ENCODE results near the gene COMMD8. TPM values are rescaled to one million over a fixed set of nuclear protein-coding genes. Genes with fewer than 3 reads are reported as not detected.
A peak's percentile ranks its signal among the peaks of the same experiment; 100 is the strongest.

Gene COMMD8
- total and polyA plus RNA-seq, 4 donors: 10.0 to 29.8 (median 15.7) TPM

- intact Hi-C loops (cut with DNase I): no loop called here
- ATAC-seq (ENCODE audit: low FRiP score) (no peak), DNase-seq (no peak)
- H3K4me1 ChIP-seq (ENCODE audit: control insufficient read depth in 1 of 2, insufficient read depth in 2 of 2, low read length in 2 of 2): no peaks in the 10 kb centered on the region
- H3K27ac ChIP-seq (ENCODE audit: low read depth in 1 of 2, low read length in 2 of 2): no peak overlapping the region
- no peaks in the 10 kb centered on the region for H3K9me3 ChIP-seq (ENCODE audit: control insufficient read depth, low read length)
- H3K27me3 ChIP-seq (ENCODE audit: control insufficient read depth in 1 of 2, insufficient read depth in 2 of 2, low read length in 1 of 2): no peaks in the 10 kb centered on the region
- no peaks in the 10 kb centered on the region for H3K36me3 ChIP-seq (ENCODE audit: control insufficient read depth in 1 of 2, insufficient read depth in 2 of 2, low read length in 1 of 2)
- no peak overlapping the region for H3K4me3 ChIP-seq (ENCODE audit: low read length in 2 of 2)
- WGBS, 2 donors: 23 to 54% methylated on average over 2 of the region's 2 CpGs
Observed at GRCh38 chr4:47427935-47428334, 35.6 kb downstream of the COMMD8 start.

- intact Hi-C loops (cut with DNase I): no loop called here
- 95 to 96% methylated on average over 25 of the region's 25 CpGs for WGBS, 2 donors
- ATAC-seq (ENCODE audit: low FRiP score): peak; percentile 41
- Histone ChIP-seq H3K4me3 (ENCODE audit: low read length in 2 of 2) (no peak overlapping the region), H3K27me3 (ENCODE audit: control insufficient read depth in 1 of 2, insufficient read depth in 2 of 2, low read length in 1 of 2) (no peaks in the 10 kb centered on the region), H3K4me1 (ENCODE audit: control insufficient read depth in 1 of 2, insufficient read depth in 2 of 2, low read length in 2 of 2) (no peaks in the 10 kb centered on the region), H3K36me3 (ENCODE audit: control insufficient read depth in 1 of 2, insufficient read depth in 2 of 2, low read length in 1 of 2) (no peaks in the 10 kb centered on the region), H3K9me3 (ENCODE audit: control insufficient read depth, low read length) (no peaks in the 10 kb centered on the region), H3K27ac (ENCODE audit: low read depth in 1 of 2, low read length in 2 of 2) (no peak overlapping the region)
- DNase-seq: no peak
Observed at GRCh38 chr4:47425628-47426027, 37.9 kb downstream of the COMMD8 start.

- Histone ChIP-seq H3K27ac (ENCODE audit: low read depth in 1 of 2, low read length in 2 of 2) (no peak overlapping the region), H3K9me3 (ENCODE audit: control insufficient read depth, low read length) (peaks cover 2% of the 10 kb centered on the region), H3K4me1 (ENCODE audit: control insufficient read depth in 1 of 2, insufficient read depth in 2 of 2, low read length in 2 of 2) (no peaks in the 10 kb centered on the region), H3K4me3 (ENCODE audit: low read length in 2 of 2) (no peak overlapping the region), H3K36me3 (ENCODE audit: control insufficient read depth in 1 of 2, insufficient read depth in 2 of 2, low read length in 1 of 2) (no peaks in the 10 kb centered on the region), H3K27me3 (ENCODE audit: control insufficient read depth in 1 of 2, insufficient read depth in 2 of 2, low read length in 1 of 2) (no peaks in the 10 kb centered on the region)
- ATAC-seq (ENCODE audit: low FRiP score) (no peak), DNase-seq (no peak)
- 84 to 90% methylated on average over 2 of the region's 2 CpGs for WGBS, 2 donors
- intact Hi-C loops (cut with DNase I): no loop called here
Observed at GRCh38 chr4:47419296-47419695, 44.2 kb downstream of the COMMD8 start.

- intact Hi-C loops (cut with DNase I): no loop called here
- Histone ChIP-seq H3K27me3 (ENCODE audit: control insufficient read depth in 1 of 2, insufficient read depth in 2 of 2, low read length in 1 of 2) (no peaks in the 10 kb centered on the region), H3K36me3 (ENCODE audit: control insufficient read depth in 1 of 2, insufficient read depth in 2 of 2, low read length in 1 of 2) (no peaks in the 10 kb centered on the region), H3K4me1 (ENCODE audit: control insufficient read depth in 1 of 2, insufficient read depth in 2 of 2, low read length in 2 of 2) (no peaks in the 10 kb centered on the region), H3K27ac (ENCODE audit: low read depth in 1 of 2, low read length in 2 of 2) (no peak overlapping the region), H3K9me3 (ENCODE audit: control insufficient read depth, low read length) (peaks cover 2% of the 10 kb centered on the region), H3K4me3 (ENCODE audit: low read length in 2 of 2) (no peak overlapping the region)
- no peak for ATAC-seq (ENCODE audit: low FRiP score)
- DNase-seq: no peak
- 35 to 38% methylated on average over 2 of the region's 2 CpGs for WGBS, 2 donors
Observed at GRCh38 chr4:47418147-47418546, 45.4 kb downstream of the COMMD8 start.

GRCh38 chr4:47415719-47416118, 47.8 kb downstream of the COMMD8 start:
- ATAC-seq (ENCODE audit: low FRiP score): no peak
- intact Hi-C loops (cut with DNase I): no loop called here
- H3K4me3 ChIP-seq (ENCODE audit: low read length in 2 of 2): no peak overlapping the region

GRCh38 chr4:47413521-47413920, 50.0 kb downstream of the COMMD8 start:
- intact Hi-C loops (cut with DNase I): no loop called here

More at GRCh38 chr4:47415719-47416118, 47.8 kb downstream of the COMMD8 start:
- DNase-seq: no peak
- Histone ChIP-seq H3K27me3 (ENCODE audit: control insufficient read depth in 1 of 2, insufficient read depth in 2 of 2, low read length in 1 of 2) (no peaks in the 10 kb centered on the region), H3K4me1 (ENCODE audit: control insufficient read depth in 1 of 2, insufficient read depth in 2 of 2, low read length in 2 of 2) (no peaks in the 10 kb centered on the region), H3K27ac (ENCODE audit: low read depth in 1 of 2, low read length in 2 of 2) (no peak overlapping the region), H3K36me3 (ENCODE audit: control insufficient read depth in 1 of 2, insufficient read depth in 2 of 2, low read length in 1 of 2) (no peaks in the 10 kb centered on the region), H3K9me3 (ENCODE audit: control insufficient read depth, low read length) (peaks cover 2% of the 10 kb centered on the region)

DNA sequence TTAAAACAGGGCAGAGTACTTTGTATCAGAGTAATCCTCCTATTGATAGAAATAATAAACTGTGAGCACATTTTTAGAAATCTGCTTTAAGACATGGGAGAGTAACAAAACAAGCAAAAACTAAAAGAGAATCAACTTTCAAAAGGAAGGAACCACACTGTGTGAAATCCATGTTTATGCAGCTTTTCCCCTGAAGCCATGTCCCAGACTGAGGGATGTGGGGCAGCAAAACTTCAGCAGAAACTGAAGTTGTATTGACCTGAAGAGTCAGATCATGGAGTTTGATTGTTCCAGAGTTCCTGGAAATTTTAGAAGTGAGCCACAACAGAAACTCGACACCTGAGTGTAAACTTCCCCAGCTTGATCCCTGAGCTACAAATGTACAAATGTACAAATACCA, 53.2 kb downstream of the COMMD8 start:
- 45 to 62% methylated on average over 1 of the region's 1 CpG for WGBS, 2 donors
- H3K4me1 ChIP-seq (ENCODE audit: control insufficient read depth in 1 of 2, insufficient read depth in 2 of 2, low read length in 2 of 2): no peaks in the 10 kb centered on the region
- H3K27ac ChIP-seq (ENCODE audit: low read depth in 1 of 2, low read length in 2 of 2): no peak overlapping the region
- no peaks in the 10 kb centered on the region for H3K9me3 ChIP-seq (ENCODE audit: control insufficient read depth, low read length)
- DNase-seq (no peak), ATAC-seq (ENCODE audit: low FRiP score) (no peak)
- H3K27me3 ChIP-seq (ENCODE audit: control insufficient read depth in 1 of 2, insufficient read depth in 2 of 2, low read length in 1 of 2): no peaks in the 10 kb centered on the region
- H3K4me3 ChIP-seq (ENCODE audit: low read length in 2 of 2): no peak overlapping the region
- intact Hi-C loops (cut with DNase I): no loop called here
- no peaks in the 10 kb centered on the region for H3K36me3 ChIP-seq (ENCODE audit: control insufficient read depth in 1 of 2, insufficient read depth in 2 of 2, low read length in 1 of 2)

More at GRCh38 chr4:47413521-47413920, 50.0 kb downstream of the COMMD8 start:
- H3K27me3 ChIP-seq (ENCODE audit: control insufficient read depth in 1 of 2, insufficient read depth in 2 of 2, low read length in 1 of 2): no peaks in the 10 kb centered on the region
- peaks cover 2% of the 10 kb centered on the region for H3K9me3 ChIP-seq (ENCODE audit: control insufficient read depth, low read length)
- ATAC-seq (ENCODE audit: low FRiP score): no peak
- no peak overlapping the region for H3K27ac ChIP-seq (ENCODE audit: low read depth in 1 of 2, low read length in 2 of 2)
- 36 to 55% methylated on average over 2 of the region's 2 CpGs for WGBS, 2 donors
- no peaks in the 10 kb centered on the region for H3K36me3 ChIP-seq (ENCODE audit: control insufficient read depth in 1 of 2, insufficient read depth in 2 of 2, low read length in 1 of 2)
- H3K4me3 ChIP-seq (ENCODE audit: low read length in 2 of 2): no peak overlapping the region
- H3K4me1 ChIP-seq (ENCODE audit: control insufficient read depth in 1 of 2, insufficient read depth in 2 of 2, low read length in 2 of 2): no peaks in the 10 kb centered on the region
- no peak for DNase-seq

DNA sequence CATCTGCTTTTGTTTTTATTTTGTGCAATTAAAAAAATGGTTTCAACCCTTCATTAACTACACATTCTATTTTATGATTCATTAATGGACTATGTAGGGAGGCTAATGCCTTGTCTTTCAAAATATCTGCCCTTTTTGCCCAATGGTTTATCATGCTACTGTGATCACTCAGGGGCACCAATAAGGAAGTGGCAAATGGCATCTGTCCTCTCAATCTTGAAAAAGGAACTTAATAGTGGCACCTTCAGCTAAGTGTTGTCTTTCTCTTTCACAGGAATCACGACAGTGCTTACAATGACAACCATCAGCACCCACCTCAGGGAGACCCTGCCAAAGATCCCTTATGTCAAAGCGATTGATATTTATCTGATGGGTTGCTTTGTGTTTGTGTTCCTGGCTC, 57.1 kb downstream of the COMMD8 start:
- ATAC-seq (ENCODE audit: low FRiP score) (no peak), DNase-seq (no peak)
- no peak overlapping the region for H3K27ac ChIP-seq (ENCODE audit: low read depth in 1 of 2, low read length in 2 of 2)
- no peaks in the 10 kb centered on the region for H3K36me3 ChIP-seq (ENCODE audit: control insufficient read depth in 1 of 2, insufficient read depth in 2 of 2, low read length in 1 of 2)
- no peaks in the 10 kb centered on the region for H3K27me3 ChIP-seq (ENCODE audit: control insufficient read depth in 1 of 2, insufficient read depth in 2 of 2, low read length in 1 of 2)
- intact Hi-C loops (cut with DNase I): no loop called here
- no peaks in the 10 kb centered on the region for H3K9me3 ChIP-seq (ENCODE audit: control insufficient read depth, low read length)
- no peak overlapping the region for H3K4me3 ChIP-seq (ENCODE audit: low read length in 2 of 2)
- WGBS, 2 donors: 64 to 79% methylated on average over 2 of the region's 2 CpGs
- no peaks in the 10 kb centered on the region for H3K4me1 ChIP-seq (ENCODE audit: control insufficient read depth in 1 of 2, insufficient read depth in 2 of 2, low read length in 2 of 2)
